K562 (cell line): ENCODE results near the gene FOXE1. TPM values are rescaled to one million over a fixed set of nuclear protein-coding genes. Genes with fewer than 3 reads are reported as not detected.

Experiments
- ATAC-seq: fragments of 200-7000 bp; cut with Tn5 transposase; 3 replicates; pipeline ENCODE4 v1.9.1; 2020; ENCODE audit warnings: moderate library complexity
- BruUV-seq: library from RNA; stranded (reverse); fragments of 400-500 nt; replicated peaks from 2 replicates; lab custom pipeline; 2021; lab: Mats Ljungman, UMichigan
- CTCF ChIA-PET: fragments of 300-600 bp; formaldehyde crosslinking; extraction: SDS; loops from one replicate; lab custom pipeline; 2021; ENCODE audit warnings: low intra/inter-chr PET ratio; lab: Yijun Ruan, JAX
- POLR2A ChIA-PET: fragments of 300-600, 350-650 bp; sonication (Branson Sonifier 250); formaldehyde crosslinking; extraction: SDS; loops from one replicate; lab custom pipeline; 2021; ENCODE audit warnings: antibody characterized with exemption, inconsistent platforms; lab: Yijun Ruan, JAX
- DNase-seq, 4 experiments: peaks; one replicate each; pipeline versions ENCODE4 v3.0.0 to v3.0.0-alpha.2; 2011 to 2018; ENCODE audit warnings: low spot score in 3 of 4, mixed read lengths in 3 of 4; ENCODE audit errors: extremely low read depth in 1 of 4
- FAIRE-seq: peaks from 2 replicates; lab custom pipeline; 2011; peaks lifted over from hg19 to GRCh38; lab: Jason Lieb, UNC
- H2AFZ ChIP-seq: 2 replicates; pipeline ENCODE4 v1.6.0; 2011; ENCODE audit warnings: low read depth, low read length, control low read depth, inconsistent platforms
- H3K27ac ChIP-seq: fragments of 200-600 bp; 3 replicates; pipeline ENCODE4 v1.8.0; 2011; ENCODE audit warnings: low read depth, mild to moderate bottlenecking, control low read depth, inconsistent platforms, low read length, moderate library complexity, mixed read lengths; ENCODE audit errors: extremely low read depth
- H3K27me3 ChIP-seq, 2 experiments: fragments of 300-600 bp in 1 of 2; 2 replicates in 1 of 2; 3 replicates in 1 of 2; pipeline versions ENCODE4 v1.6.0 to v1.8.0; 2011; ENCODE audit warnings: inconsistent platforms in 2 of 2, low read length in 2 of 2, mild to moderate bottlenecking in 1 of 2, mixed read lengths in 1 of 2, moderate library complexity in 1 of 2; ENCODE audit not compliant: control insufficient read depth in 2 of 2, insufficient read depth in 2 of 2
- H3K36me3 ChIP-seq: fragments of 300-600 bp; 3 replicates; pipeline ENCODE4 v1.8.0; 2011; ENCODE audit warnings: mild to moderate bottlenecking, low read length, inconsistent platforms; ENCODE audit not compliant: control insufficient read depth, insufficient read depth
- H3K4me1 ChIP-seq, 2 experiments: fragments of 200-600 bp in 1 of 2; replicated peaks in 1 of 2; 2 replicates in 1 of 2; 3 replicates in 1 of 2; pipeline versions ENCODE4 v1.5.1 to v1.8.0; 2011; ENCODE audit warnings: inconsistent platforms in 2 of 2, low read length in 2 of 2, mild to moderate bottlenecking in 1 of 2, mixed read lengths in 1 of 2, moderate library complexity in 1 of 2; ENCODE audit not compliant: control insufficient read depth in 2 of 2, insufficient read depth in 2 of 2
- H3K4me2 ChIP-seq: 2 replicates; pipeline ENCODE4 v1.6.1; 2011; ENCODE audit warnings: low read length, control low read depth, inconsistent platforms, mixed read lengths; ENCODE audit not compliant: insufficient read depth
- H3K4me3 ChIP-seq: fragments of 200-600 bp; sonication (generic), shearing (Covaris generic); 2 replicates; pipeline ENCODE4 v1.5.1; 2016; ENCODE audit warnings: control low read depth, inconsistent platforms
- H3K79me2 ChIP-seq: fragments of 200-600 bp; 3 replicates; pipeline ENCODE4 v1.8.0; 2011; ENCODE audit warnings: low read length, inconsistent platforms; ENCODE audit not compliant: control insufficient read depth, insufficient read depth
- H3K9ac ChIP-seq, 2 experiments: 2 replicates each; pipeline versions ENCODE4 v1.6.0 to v1.6.1; 2011; ENCODE audit warnings: low read depth in 2 of 2, low read length in 2 of 2, control low read depth in 1 of 2, inconsistent platforms in 1 of 2, mild to moderate bottlenecking in 1 of 2, mixed read lengths in 1 of 2; ENCODE audit not compliant: insufficient read depth in 1 of 2
- H3K9me1 ChIP-seq: one replicate; pipeline ENCODE4 v1.6.0; 2011; ENCODE audit warnings: inconsistent platforms, mild to moderate bottlenecking, low read length, moderate library complexity; ENCODE audit not compliant: control insufficient read depth, insufficient read depth
- H3K9me3 ChIP-seq: replicated peaks from 2 replicates; pipeline ENCODE4 v1.5.1; 2011; ENCODE audit warnings: low read depth, low read length, inconsistent platforms; ENCODE audit not compliant: control insufficient read depth, insufficient read depth
- H4K20me1 ChIP-seq: replicated peaks from 2 replicates; pipeline ENCODE4 v1.6.1; 2011; ENCODE audit warnings: low read length, inconsistent platforms, mixed read lengths; ENCODE audit not compliant: control insufficient read depth, insufficient read depth
- ETV1 ChIP-seq: fragments of 450-650 bp; conservative IDR thresholded peaks from 2 replicates; pipeline ENCODE4 v1.6.1; 2016; ENCODE audit warnings: missing genetic modification characterization, control low read depth, low read depth, missing compliant biosample characterization
- PPARD ChIP-seq: fragments of 250-450 bp; sonication (Bioruptor Pico); IDR thresholded peaks from 2 replicates; pipeline ENCODE4 v1.8.0; 2022; ENCODE audit warnings: inconsistent platforms, mild to moderate bottlenecking, moderate library complexity
- ZNF134 ChIP-seq: fragments of 250-450 bp; sonication (Bioruptor Pico); conservative IDR thresholded peaks from 2 replicates; pipeline ENCODE4 v1.4.0; 2020
- ZNF212 ChIP-seq: fragments of 450-650 bp; formaldehyde crosslinking; IDR thresholded peaks from 2 replicates; pipeline ENCODE4 v1.4.0; 2020; ENCODE audit warnings: mild to moderate bottlenecking
- ZNF311 ChIP-seq: fragments of 250-450 bp; sonication (Bioruptor Pico); IDR thresholded peaks from 2 replicates; pipeline ENCODE4 v1.4.0; 2020; ENCODE audit warnings: mild to moderate bottlenecking, moderate library complexity
- ZNF785 ChIP-seq: fragments of 250-450 bp; sonication (Bioruptor Pico); IDR thresholded peaks from 2 replicates; pipeline ENCODE4 v1.4.0; 2020; ENCODE audit warnings: mild to moderate bottlenecking
- WGBS: fragments of 100-300 bp; shearing (Covaris generic); methylation state at CpG from one replicate; pipeline ENCODE4 v1.1.6; 2016; ENCODE audit warnings: low coverage, mixed read lengths; ENCODE audit not compliant: insufficient coverage; ENCODE audit errors: missing lambda C conversion rate; 5-methylcytosine and 5-hydroxymethylcytosine counted together
- in situ Hi-C: fragments of 300-500 bp; cut with MboI; formaldehyde crosslinking; loops from 4 replicates; pipeline ENCODE4 v1.15.0; 2018; ENCODE audit warnings: inconsistent platforms, mixed read lengths
- intact Hi-C: fragments of 100-400 bp; cut with micrococcal nuclease; formaldehyde crosslinking; loops from 2 replicates; pipeline ENCODE4 v1.14.2; 2022
- polyA plus RNA-seq, 8 experiments: library from polyadenylated mRNA; depleted of rRNA in 4 of 8; stranded (reverse) in 5 of 8; unstranded in 3 of 8; fragments of >200 nt; fragmentation: Nextera tagmentation in 2 of 8; fragmentation: Illumina TruSeq in 1 of 8; extraction: Ambion mirVana in 2 of 8; extraction: Trizol in 1 of 8; gene quantifications; 2 replicates each; pipeline versions ENCODE4 v1.2.1 to v1.2.3, GENCODE V29; 2011 to 2014; ENCODE audit warnings: inconsistent platforms in 1 of 8, missing spikeins in 1 of 8
- total RNA-seq, 7 experiments: library from RNA; depleted of rRNA in 6 of 7; stranded (reverse); fragments of >200 nt in 6 of 7; fragmentation: Illumina TruSeq in 2 of 7; extraction: Trizol in 2 of 7; gene quantifications; 2 replicates each; pipeline versions ENCODE4 v1.2.1 to v1.2.3, GENCODE V29; 2011 to 2021; ENCODE audit warnings: low replicate concordance in 1 of 7
- TF ChIP-seq, protein P1 (sequence below): fragments of 450-650 bp; IDR thresholded peaks from 2 replicates; pipeline ENCODE4 v1.7.1; 2018; ENCODE audit warnings: mild to moderate bottlenecking, low read depth; ENCODE audit not compliant: partially characterized antibody
- TF ChIP-seq, protein P2 (sequence below): fragments of 250-450 bp; sonication (Bioruptor Pico); IDR thresholded peaks from 2 replicates; pipeline ENCODE4 v1.5.0; 2021
- TF ChIP-seq, protein P3 (sequence below): fragments of 450-650 bp; formaldehyde crosslinking; IDR thresholded peaks from 2 replicates; pipeline ENCODE4 v1.4.0; 2020; ENCODE audit warnings: mild to moderate bottlenecking, mixed read lengths
- TF ChIP-seq, protein P4 (sequence below): fragments of 450-650 bp; IDR thresholded peaks from 2 replicates; pipeline ENCODE4 v1.6.1; 2017; ENCODE audit warnings: mild to moderate bottlenecking, moderate library complexity
- TF ChIP-seq, protein P5 (sequence below), 2 experiments: fragments of 450-650 bp; conservative IDR thresholded peaks; 2 replicates each; pipeline ENCODE4 v1.6.1; 2017; ENCODE audit warnings: mild to moderate bottlenecking in 2 of 2, moderate library complexity in 2 of 2
- TF ChIP-seq, protein P6 (sequence below): sonication (generic); formaldehyde crosslinking; IDR thresholded peaks from 2 replicates; pipeline ENCODE4 v1.8.0; 2022; ENCODE audit warnings: mild to moderate bottlenecking, low read depth, missing genetic modification reagents

The FOXE1 gene
- total and polyA plus RNA-seq, 9 of the 15 experiments (the other 6 are each of a cell fraction or from before 2014, with no cell fraction given): not detected

DNA sequence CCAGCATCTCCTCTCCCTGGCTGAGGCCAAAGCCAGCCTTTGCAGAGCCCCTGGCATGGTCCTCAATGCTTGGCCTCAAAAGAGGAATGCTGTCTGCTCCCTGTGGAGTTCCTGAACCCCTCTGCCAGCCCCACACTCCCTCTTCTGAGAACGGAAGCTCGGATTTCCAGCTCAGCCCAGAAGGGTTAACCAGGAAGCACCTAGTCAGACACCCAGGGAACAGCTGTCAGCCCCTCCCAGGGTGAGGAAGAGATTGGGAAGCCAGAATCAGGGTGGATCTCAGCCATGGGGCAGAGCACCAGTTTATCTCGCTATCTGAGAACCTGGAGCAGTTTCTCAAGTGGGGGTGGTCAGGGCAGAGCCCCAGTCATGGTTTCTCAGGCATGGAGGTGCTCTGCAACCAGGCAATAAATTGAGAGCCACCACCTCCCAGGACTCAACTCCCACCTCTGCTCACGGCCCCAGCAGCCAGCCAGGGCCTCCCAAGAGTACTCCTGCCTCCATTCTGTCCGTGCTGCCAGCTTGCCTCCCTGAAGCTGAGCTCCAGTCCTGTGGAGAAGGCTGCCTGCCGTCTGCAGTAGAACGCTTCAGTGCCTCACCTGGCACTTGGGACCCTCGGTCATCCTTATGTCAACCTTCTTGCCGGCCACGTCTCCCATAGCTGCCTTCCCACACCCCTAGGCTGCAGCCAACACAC is 7.6 kb downstream of the FOXE1 start:
- no peaks in the 10 kb centered on the region for H3K9me3 ChIP-seq
- no peaks in the 10 kb centered on the region for H3K9me1 ChIP-seq
- ChIA-PET POLR2A (interaction anchor here (1.0 kb wide), 1 partner anchor 104 kb away, joined by 4 read pairs; no protein-coding TSS in a partner anchor), CTCF (no interaction called here)
- H3K36me3 ChIP-seq: no peaks in the 10 kb centered on the region
- intact Hi-C loops (no loop called here), in situ Hi-C loops (no loop called here)
- ATAC-seq (no peak), FAIRE-seq (no peak), DNase-seq (no peak)
- H3K79me2 ChIP-seq: no peaks in the 10 kb centered on the region
- no TSS peak for BruUV-seq
- H4K20me1 ChIP-seq: no peaks in the 10 kb centered on the region
- H3K27me3 ChIP-seq: peaks cover 50 to 75% of the 10 kb centered on the region in 2 experiments
- H3K4me2 ChIP-seq: no peak overlapping the region
- H3K4me1 ChIP-seq: peaks cover 0 to 8% of the 10 kb centered on the region in 2 experiments; a peak in 1 of 5 replicates
- no peak overlapping the region for H3K27ac ChIP-seq
- 2% methylated on average over 10 of the region's 10 CpGs for WGBS
- H3K4me3 ChIP-seq: no peak overlapping the region
- H2AFZ ChIP-seq: no peak overlapping the region
- no peak overlapping the region for H3K9ac ChIP-seq
- TF ChIP-seq ZNF212 (CRISPR knock-in tag): no peak
- TF ChIP-seq, protein P1, sequence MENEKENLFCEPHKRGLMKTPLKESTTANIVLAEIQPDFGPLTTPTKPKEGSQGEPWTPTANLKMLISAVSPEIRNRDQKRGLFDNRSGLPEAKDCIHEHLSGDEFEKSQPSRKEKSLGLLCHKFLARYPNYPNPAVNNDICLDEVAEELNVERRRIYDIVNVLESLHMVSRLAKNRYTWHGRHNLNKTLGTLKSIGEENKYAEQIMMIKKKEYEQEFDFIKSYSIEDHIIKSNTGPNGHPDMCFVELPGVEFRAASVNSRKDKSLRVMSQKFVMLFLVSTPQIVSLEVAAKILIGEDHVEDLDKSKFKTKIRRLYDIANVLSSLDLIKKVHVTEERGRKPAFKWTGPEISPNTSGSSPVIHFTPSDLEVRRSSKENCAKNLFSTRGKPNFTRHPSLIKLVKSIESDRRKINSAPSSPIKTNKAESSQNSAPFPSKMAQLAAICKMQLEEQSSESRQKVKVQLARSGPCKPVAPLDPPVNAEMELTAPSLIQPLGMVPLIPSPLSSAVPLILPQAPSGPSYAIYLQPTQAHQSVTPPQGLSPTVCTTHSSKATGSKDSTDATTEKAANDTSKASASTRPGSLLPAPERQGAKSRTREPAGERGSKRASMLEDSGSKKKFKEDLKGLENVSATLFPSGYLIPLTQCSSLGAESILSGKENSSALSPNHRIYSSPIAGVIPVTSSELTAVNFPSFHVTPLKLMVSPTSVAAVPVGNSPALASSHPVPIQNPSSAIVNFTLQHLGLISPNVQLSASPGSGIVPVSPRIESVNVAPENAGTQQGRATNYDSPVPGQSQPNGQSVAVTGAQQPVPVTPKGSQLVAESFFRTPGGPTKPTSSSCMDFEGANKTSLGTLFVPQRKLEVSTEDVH: no peak
- TF ChIP-seq, protein P2, sequence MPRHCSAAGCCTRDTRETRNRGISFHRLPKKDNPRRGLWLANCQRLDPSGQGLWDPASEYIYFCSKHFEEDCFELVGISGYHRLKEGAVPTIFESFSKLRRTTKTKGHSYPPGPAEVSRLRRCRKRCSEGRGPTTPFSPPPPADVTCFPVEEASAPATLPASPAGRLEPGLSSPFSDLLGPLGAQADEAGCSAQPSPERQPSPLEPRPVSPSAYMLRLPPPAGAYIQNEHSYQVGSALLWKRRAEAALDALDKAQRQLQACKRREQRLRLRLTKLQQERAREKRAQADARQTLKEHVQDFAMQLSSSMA (CRISPR knock-in tag): no peak
- TF ChIP-seq ZNF311: no peak
- TF ChIP-seq, protein P3, sequence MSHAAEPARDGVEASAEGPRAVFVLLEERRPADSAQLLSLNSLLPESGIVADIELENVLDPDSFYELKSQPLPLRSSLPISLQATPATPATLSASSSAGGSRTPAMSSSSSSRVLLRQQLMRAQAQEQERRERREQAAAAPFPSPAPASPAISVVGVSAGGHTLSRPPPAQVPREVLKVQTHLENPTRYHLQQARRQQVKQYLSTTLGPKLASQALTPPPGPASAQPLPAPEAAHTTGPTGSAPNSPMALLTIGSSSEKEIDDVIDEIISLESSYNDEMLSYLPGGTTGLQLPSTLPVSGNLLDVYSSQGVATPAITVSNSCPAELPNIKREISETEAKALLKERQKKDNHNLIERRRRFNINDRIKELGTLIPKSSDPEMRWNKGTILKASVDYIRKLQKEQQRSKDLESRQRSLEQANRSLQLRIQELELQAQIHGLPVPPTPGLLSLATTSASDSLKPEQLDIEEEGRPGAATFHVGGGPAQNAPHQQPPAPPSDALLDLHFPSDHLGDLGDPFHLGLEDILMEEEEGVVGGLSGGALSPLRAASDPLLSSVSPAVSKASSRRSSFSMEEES (CRISPR knock-in tag): no peak
- no peak for TF ChIP-seq ZNF134
- TF ChIP-seq, protein P4, sequence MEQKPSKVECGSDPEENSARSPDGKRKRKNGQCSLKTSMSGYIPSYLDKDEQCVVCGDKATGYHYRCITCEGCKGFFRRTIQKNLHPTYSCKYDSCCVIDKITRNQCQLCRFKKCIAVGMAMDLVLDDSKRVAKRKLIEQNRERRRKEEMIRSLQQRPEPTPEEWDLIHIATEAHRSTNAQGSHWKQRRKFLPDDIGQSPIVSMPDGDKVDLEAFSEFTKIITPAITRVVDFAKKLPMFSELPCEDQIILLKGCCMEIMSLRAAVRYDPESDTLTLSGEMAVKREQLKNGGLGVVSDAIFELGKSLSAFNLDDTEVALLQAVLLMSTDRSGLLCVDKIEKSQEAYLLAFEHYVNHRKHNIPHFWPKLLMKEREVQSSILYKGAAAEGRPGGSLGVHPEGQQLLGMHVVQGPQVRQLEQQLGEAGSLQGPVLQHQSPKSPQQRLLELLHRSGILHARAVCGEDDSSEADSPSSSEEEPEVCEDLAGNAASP: no peak
- no peak for TF ChIP-seq PPARD
- TF ChIP-seq, protein P5, sequence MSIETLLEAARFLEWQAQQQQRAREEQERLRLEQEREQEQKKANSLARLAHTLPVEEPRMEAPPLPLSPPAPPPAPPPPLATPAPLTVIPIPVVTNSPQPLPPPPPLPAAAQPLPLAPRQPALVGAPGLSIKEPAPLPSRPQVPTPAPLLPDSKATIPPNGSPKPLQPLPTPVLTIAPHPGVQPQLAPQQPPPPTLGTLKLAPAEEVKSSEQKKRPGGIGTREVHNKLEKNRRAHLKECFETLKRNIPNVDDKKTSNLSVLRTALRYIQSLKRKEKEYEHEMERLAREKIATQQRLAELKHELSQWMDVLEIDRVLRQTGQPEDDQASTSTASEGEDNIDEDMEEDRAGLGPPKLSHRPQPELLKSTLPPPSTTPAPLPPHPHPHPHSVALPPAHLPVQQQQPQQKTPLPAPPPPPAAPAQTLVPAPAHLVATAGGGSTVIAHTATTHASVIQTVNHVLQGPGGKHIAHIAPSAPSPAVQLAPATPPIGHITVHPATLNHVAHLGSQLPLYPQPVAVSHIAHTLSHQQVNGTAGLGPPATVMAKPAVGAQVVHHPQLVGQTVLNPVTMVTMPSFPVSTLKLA (conservative IDR thresholded peaks at IDR 0.05): no peak
- TF ChIP-seq ZNF785 (CRISPR knock-in tag): no peak
- TF ChIP-seq, protein P6, sequence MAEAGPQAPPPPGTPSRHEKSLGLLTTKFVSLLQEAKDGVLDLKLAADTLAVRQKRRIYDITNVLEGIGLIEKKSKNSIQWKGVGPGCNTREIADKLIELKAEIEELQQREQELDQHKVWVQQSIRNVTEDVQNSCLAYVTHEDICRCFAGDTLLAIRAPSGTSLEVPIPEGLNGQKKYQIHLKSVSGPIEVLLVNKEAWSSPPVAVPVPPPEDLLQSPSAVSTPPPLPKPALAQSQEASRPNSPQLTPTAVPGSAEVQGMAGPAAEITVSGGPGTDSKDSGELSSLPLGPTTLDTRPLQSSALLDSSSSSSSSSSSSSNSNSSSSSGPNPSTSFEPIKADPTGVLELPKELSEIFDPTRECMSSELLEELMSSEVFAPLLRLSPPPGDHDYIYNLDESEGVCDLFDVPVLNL (CRISPR knock-in tag): no peak
- TF ChIP-seq ETV1 (tag): no peak
